IMR-90 (cell line): Measurements from ENCODE around the gene XAB2. TPM values are rescaled to one million over a fixed set of nuclear protein-coding genes. Genes with fewer than 3 reads are reported as not detected.

ENCODE experiments used
- ATAC-seq: fragments of 200-7000 bp; cut with Tn5 transposase; 2 replicates; pipeline ENCODE4 v1.9.1; 2020; ENCODE audit warnings: low read depth, mild to moderate bottlenecking, moderate library complexity
- BruUV-seq: library from RNA; stranded (reverse); fragments of 400-500 nt; replicated peaks from 2 replicates; lab custom pipeline; 2021; lab: Mats Ljungman, UMichigan
- CTCF ChIA-PET: fragments of 300-600 bp; formaldehyde crosslinking; extraction: SDS; loops from one replicate; lab custom pipeline; 2021; ENCODE audit warnings: antibody characterized with exemption; lab: Yijun Ruan, JAX
- POLR2A ChIA-PET: fragments of 300-600 bp; sonication (Branson Sonifier 250); formaldehyde crosslinking; loops from one replicate; lab custom pipeline; 2022; ENCODE audit warnings: antibody characterized with exemption; ENCODE audit not compliant: unreplicated experiment; lab: Charles Lee
- DNase-seq: peaks from one replicate; pipeline ENCODE4 v3.0.0; 2013
- H2AFZ ChIP-seq: replicated peaks from 2 replicates; pipeline ENCODE3; 2013; ENCODE audit warnings: low read length, mild to moderate bottlenecking; ENCODE audit not compliant: poor library complexity
- H2AK5ac ChIP-seq: 2 replicates; pipeline ENCODE4 v1.6.1; 2013; ENCODE audit warnings: low read depth, low read length, inconsistent platforms
- H2AK9ac ChIP-seq: replicated peaks from 2 replicates; pipeline ENCODE3; 2013; ENCODE audit warnings: mild to moderate bottlenecking, low read depth, low read length, moderate library complexity; ENCODE audit not compliant: poor library complexity
- H2BK120ac ChIP-seq: 2 replicates; pipeline ENCODE4 v1.6.1; 2013; ENCODE audit warnings: low read depth, low read length, inconsistent platforms
- H2BK15ac ChIP-seq: 3 replicates; pipeline ENCODE4 v1.6.1; 2013; ENCODE audit warnings: low read depth, low read length, inconsistent platforms
- H2BK20ac ChIP-seq: 2 replicates; pipeline ENCODE4 v1.6.1; 2013; ENCODE audit warnings: low read depth, mild to moderate bottlenecking, inconsistent platforms, low read length, moderate library complexity
- H2BK5ac ChIP-seq: 2 replicates; pipeline ENCODE4 v1.6.1; 2013; ENCODE audit warnings: mild to moderate bottlenecking, low read depth, low read length, inconsistent platforms; ENCODE audit not compliant: poor library complexity, severe bottlenecking
- H3K14ac ChIP-seq: replicated peaks from 2 replicates; pipeline ENCODE4 v1.6.1; 2013; ENCODE audit warnings: low read depth, low read length, inconsistent platforms
- H3K18ac ChIP-seq: 2 replicates; pipeline ENCODE4 v1.6.1; 2013; ENCODE audit warnings: low read depth, low read length, control low read depth
- H3K23ac ChIP-seq: 2 replicates; pipeline ENCODE4 v1.6.1; 2013; ENCODE audit warnings: low read depth, low read length, inconsistent platforms
- H3K27ac ChIP-seq: 2 replicates; pipeline ENCODE4 v1.5.1; 2013; ENCODE audit warnings: mild to moderate bottlenecking, control low read depth, low read length; ENCODE audit not compliant: insufficient read depth
- H3K27me3 ChIP-seq: 2 replicates; pipeline ENCODE4 v1.6.1; 2013; ENCODE audit warnings: low read length; ENCODE audit not compliant: control insufficient read depth, insufficient read depth
- H3K36me3 ChIP-seq: 2 replicates; pipeline ENCODE4 v1.6.1; 2013; ENCODE audit warnings: low read length, mixed read lengths; ENCODE audit not compliant: control insufficient read depth, insufficient read depth
- H3K4ac ChIP-seq: 2 replicates; pipeline ENCODE4 v1.6.1; 2013; ENCODE audit warnings: low read depth, low read length, inconsistent platforms
- H3K4me1 ChIP-seq: 2 replicates; pipeline ENCODE4 v1.6.1; 2013; ENCODE audit warnings: low read length, mixed read lengths; ENCODE audit not compliant: control insufficient read depth, insufficient read depth
- H3K4me2 ChIP-seq: 2 replicates; pipeline ENCODE4 v1.6.1; 2013; ENCODE audit warnings: low read depth, mild to moderate bottlenecking, control low read depth, low read length, moderate library complexity
- H3K4me3 ChIP-seq: 2 replicates; pipeline ENCODE4 v1.5.1; 2013; ENCODE audit warnings: low read depth, mild to moderate bottlenecking, control low read depth, low read length, moderate library complexity; ENCODE audit not compliant: insufficient read depth
- H3K56ac ChIP-seq: 2 replicates; pipeline ENCODE4 v1.6.1; 2013; ENCODE audit warnings: low read length, inconsistent platforms; ENCODE audit not compliant: insufficient read depth; ENCODE audit errors: extremely low read depth
- H3K79me1 ChIP-seq, 2 experiments: 2 replicates each; pipeline ENCODE4 v1.6.1; 2013; ENCODE audit warnings: low read length in 2 of 2, inconsistent platforms in 1 of 2, low read depth in 1 of 2
- H3K9ac ChIP-seq: 2 replicates; pipeline ENCODE4 v1.6.1; 2013; ENCODE audit warnings: low read depth, low read length, control low read depth
- H3K9me1 ChIP-seq: 2 replicates; pipeline ENCODE4 v1.6.1; 2013; ENCODE audit warnings: low read length, inconsistent platforms; ENCODE audit not compliant: insufficient read depth
- H3K9me3 ChIP-seq: 2 replicates; pipeline ENCODE4 v1.6.1; 2013; ENCODE audit warnings: low read length; ENCODE audit not compliant: control insufficient read depth, insufficient read depth
- H4K20me1 ChIP-seq: 2 replicates; pipeline ENCODE4 v1.6.1; 2013; ENCODE audit warnings: low read length, inconsistent platforms; ENCODE audit not compliant: insufficient read depth
- H4K5ac ChIP-seq: 2 replicates; pipeline ENCODE4 v1.6.1; 2013; ENCODE audit warnings: mild to moderate bottlenecking, low read depth, low read length, control low read depth
- H4K8ac ChIP-seq, 2 experiments: 2 replicates each; pipeline ENCODE4 v1.6.1; 2013; ENCODE audit warnings: low read depth in 2 of 2, low read length in 2 of 2, control low read depth in 1 of 2, inconsistent platforms in 1 of 2
- H4K91ac ChIP-seq: 2 replicates; pipeline ENCODE4 v1.6.1; 2013; ENCODE audit warnings: low read depth, low read length, inconsistent platforms; ENCODE audit not compliant: insufficient read depth
- BHLHE40 ChIP-seq: fragments of 150-350 bp; IDR thresholded peaks from 2 replicates; pipeline ENCODE4 v1.6.1; 2016; ENCODE audit warnings: mild to moderate bottlenecking, low read depth, low read length
- MXI1 ChIP-seq: IDR thresholded peaks from 2 replicates; pipeline ENCODE4 v1.6.1; 2012; ENCODE audit warnings: low read depth, mild to moderate bottlenecking, low read length, moderate library complexity, borderline replicate concordance
- WGBS, 2 experiments: methylation state at CpG; one replicate each; pipeline versions ENCODE4 v1.1.5 to v1.1.7; 2013; ENCODE audit warnings: missing lambda C conversion rate in 2 of 2; ENCODE audit not compliant: insufficient read length in 1 of 2; ENCODE audit errors: extremely low coverage in 2 of 2; 5-methylcytosine and 5-hydroxymethylcytosine counted together
- dilution Hi-C: fragments of 300-500 bp; cut with HindIII; formaldehyde crosslinking; loops from one replicate; pipeline ENCODE4 v1.14.3; 2018; ENCODE audit warnings: low sequenced_read_pairs; ENCODE audit not compliant: unreplicated experiment
- in situ Hi-C: fragments of 300-500 bp; cut with MboI; formaldehyde crosslinking; loops from 3 replicates; pipeline ENCODE4 v1.14.3; 2019; ENCODE audit warnings: low sequenced_read_pairs, inconsistent platforms, mixed read lengths
- intact Hi-C: fragments of 100-400 bp; cut with micrococcal nuclease; formaldehyde crosslinking; loops from 2 replicates; pipeline ENCODE4 v1.10.0; 2022
- polyA plus RNA-seq, 3 experiments: library from polyadenylated mRNA; depleted of rRNA; stranded (reverse); fragments of >200 nt; gene quantifications; 2 replicates each; pipeline ENCODE4 v1.2.3, GENCODE V29; 2012; ENCODE audit warnings: low replicate concordance in 1 of 3
- total RNA-seq: library from RNA; depleted of rRNA; stranded (reverse); fragments of >200 nt; gene quantifications from 2 replicates; pipeline ENCODE4 v1.2.3, GENCODE V29; 2012

XAB2 gene
- total and polyA plus RNA-seq, 2 of the 4 experiments (the other 2 are of a cell fraction): 29.9 to 34.4 TPM

DNA sequence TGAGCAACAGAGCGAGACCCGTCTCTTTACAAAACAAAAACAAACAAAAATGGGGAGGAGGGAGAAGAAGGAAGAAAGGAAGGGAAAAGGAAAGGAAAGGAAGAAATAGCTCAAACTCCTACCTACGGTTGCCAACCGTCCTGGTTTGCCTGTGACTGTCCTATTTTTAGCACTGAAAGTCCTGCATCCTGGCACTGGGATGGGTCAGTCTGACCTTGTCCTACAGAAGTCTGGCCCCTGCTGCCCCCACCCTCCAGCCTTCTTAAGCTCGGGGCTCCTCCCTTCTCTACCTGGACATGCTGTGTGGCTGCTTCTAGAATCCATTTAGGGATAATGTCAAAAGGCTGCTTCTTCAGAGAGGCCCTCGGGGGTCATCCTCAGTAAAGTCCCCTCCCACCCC is 6.3 kb upstream of the XAB2 start:
- no peak overlapping the region for H3K27ac ChIP-seq
- no peak overlapping the region for H3K14ac ChIP-seq
- dilution Hi-C loops: no loop called here
- H3K4ac ChIP-seq: no peak overlapping the region
- no peak overlapping the region for H2BK15ac ChIP-seq
- H4K91ac ChIP-seq: no peak overlapping the region
- in situ Hi-C loops: no loop called here
- no peak for TF ChIP-seq MXI1
- no peak for TF ChIP-seq BHLHE40
- no peaks in the 10 kb centered on the region for H3K9me3 ChIP-seq
- no peak overlapping the region for H2BK120ac ChIP-seq
- no peak overlapping the region for H4K5ac ChIP-seq
- H2AK5ac ChIP-seq: no peak overlapping the region
- H2BK20ac ChIP-seq: no peak overlapping the region
- H3K23ac ChIP-seq: no peak overlapping the region
- H2AFZ ChIP-seq: no peak overlapping the region
- peaks cover 4% of the 10 kb centered on the region; the same call in 1 of the 2 replicates for H3K36me3 ChIP-seq
- no peak overlapping the region for H2AK9ac ChIP-seq
- no TSS peak for BruUV-seq
- no peak overlapping the region for H3K9ac ChIP-seq
- no peak overlapping the region for H2BK5ac ChIP-seq
- WGBS, 2 experiments: no CpG with 5 or more reads among the region's 6 CpGs
- intact Hi-C loops: no loop called here
- peaks cover 14% of the 10 kb centered on the region; the same call in 1 of the 2 replicates for H3K27me3 ChIP-seq
- H3K4me1 ChIP-seq: no peaks in the 10 kb centered on the region
- H3K4me3 ChIP-seq: no peak overlapping the region
- ATAC-seq (no peak), DNase-seq (no peak)
- H3K9me1 ChIP-seq: peaks cover 12% of the 10 kb centered on the region
- H3K79me1 ChIP-seq: peaks cover 0 to 4% of the 10 kb centered on the region in 2 experiments; a peak in 2 of 4 replicates
- CTCF ChIA-PET: interaction anchor here (1.1 kb wide), 1 partner anchor 67 kb away, joined by 4 read pairs; no protein-coding TSS in a partner anchor
- H3K4me2 ChIP-seq: no peak overlapping the region
- H4K20me1 ChIP-seq: peaks cover 5% of the 10 kb centered on the region; the same call in 1 of the 2 replicates
- no peak overlapping the region for H3K18ac ChIP-seq
- no peak overlapping the region for H3K56ac ChIP-seq
- POLR2A ChIA-PET: no interaction called here
- no peak overlapping the region for H4K8ac ChIP-seq
